Adipose tissue (tissue), 3 donors: Measurements from ENCODE around the gene LYZL4. TPM values are rescaled to one million over a fixed set of nuclear protein-coding genes. Genes with fewer than 3 reads are reported as not detected.

ENCODE experiments used
- H3K27ac ChIP-seq: one replicate; pipeline ENCODE4 v1.5.1; 2013; ENCODE audit warnings: low read depth, low read length
- WGBS, 3 donors: extraction: QIAGEN DNeasy Blood & Tissue Kit; methylation state at CpG; one replicate each; pipeline ENCODE4 v1.1.7; 2013; 5-methylcytosine and 5-hydroxymethylcytosine counted together
- polyA plus RNA-seq, 3 donors: library from polyadenylated mRNA; stranded (reverse); fragments of 200-250 nt; gene quantifications; one replicate each; pipeline ENCODE4 v1.2.3, GENCODE V29; 2013
- donor health status: healthy with polysubstance abuse.
- donor health status: Bipolar disorder and iron deficiency.
- donor health status: healthy.

LYZL4 gene
- polyA plus RNA-seq, 3 donors: not detected

- H3K27ac ChIP-seq: no peak overlapping the region
- WGBS, 3 donors: 92 to 98% (median 96%) methylated on average over 2 of the region's 2 CpGs
Measured at GRCh38 chr3:42432485-42432884, 22.1 kb upstream of the LYZL4 start.

- 49 to 60% (median 52%) methylated on average over 7 of the region's 7 CpGs for WGBS, 3 donors
- no peak overlapping the region for H3K27ac ChIP-seq
Measured at GRCh38 chr3:42430781-42431532, 20.5 kb upstream of the LYZL4 start.

- WGBS, 3 donors: 41 to 57% (median 47%) methylated on average over 2 of the region's 2 CpGs
- H3K27ac ChIP-seq: no peak overlapping the region
Measured at GRCh38 chr3:42428830-42429229, 18.4 kb upstream of the LYZL4 start.

GRCh38 chr3:42425736-42426407 lies 15.5 kb upstream of the LYZL4 start:
- WGBS, 3 donors: 79 to 89% (median 84%) methylated on average over 7 of the region's 7 CpGs
- H3K27ac ChIP-seq: no peak overlapping the region

- H3K27ac ChIP-seq: no peak overlapping the region
- 81 to 87% (median 87%) methylated on average over 3 of the region's 3 CpGs for WGBS, 3 donors
Measured at GRCh38 chr3:42424911-42425310, 14.5 kb upstream of the LYZL4 start.

- H3K27ac ChIP-seq: no peak overlapping the region
- 63 to 92% (median 88%) methylated on average over 20 of the region's 20 CpGs for WGBS, 3 donors
Measured at GRCh38 chr3:42421818-42422796, 11.7 kb upstream of the LYZL4 start.

GRCh38 chr3:42419563-42419962 lies 9.2 kb upstream of the LYZL4 start:
- no peak overlapping the region for H3K27ac ChIP-seq
- 70 to 89% (median 84%) methylated on average over 1 of the region's 1 CpG for WGBS, 3 donors

GRCh38 chr3:42412526-42413155 lies 2.2 kb upstream of the LYZL4 start:
- H3K27ac ChIP-seq: no peak overlapping the region
- 89 to 92% (median 92%) methylated on average over 6 of the region's 6 CpGs for WGBS, 3 donors

GRCh38 chr3:42411429-42411828 lies 1.0 kb upstream of the LYZL4 start:
- H3K27ac ChIP-seq: no peak overlapping the region
- 78 to 83% (median 82%) methylated on average over 1 of the region's 1 CpG for WGBS, 3 donors

- WGBS, 3 donors: 59 to 84% (median 84%) methylated on average over 2 of the region's 2 CpGs
- no peak overlapping the region for H3K27ac ChIP-seq
Measured at GRCh38 chr3:42408156-42408555, 2.3 kb downstream of the LYZL4 start.

- H3K27ac ChIP-seq: no peak overlapping the region
- WGBS, 3 donors: 83 to 93% (median 85%) methylated on average over 14 of the region's 14 CpGs
Measured at GRCh38 chr3:42406727-42407450, 3.5 kb downstream of the LYZL4 start.

GRCh38 chr3:42405857-42406256 lies 4.6 kb downstream of the LYZL4 start:
- 81 to 96% (median 95%) methylated on average over 7 of the region's 7 CpGs for WGBS, 3 donors
- H3K27ac ChIP-seq: no peak overlapping the region

- 50 to 72% (median 51%) methylated on average over 3 of the region's 3 CpGs for WGBS, 3 donors
- H3K27ac ChIP-seq: no peak overlapping the region
Measured at GRCh38 chr3:42403737-42404136, 6.7 kb downstream of the LYZL4 start.

GRCh38 chr3:42402394-42403096 lies 7.9 kb downstream of the LYZL4 start:
- WGBS, 3 donors: 83 to 92% (median 89%) methylated on average over 2 of the region's 2 CpGs
- no peak overlapping the region for H3K27ac ChIP-seq

- WGBS, 3 donors: 59 to 78% (median 73%) methylated on average over 3 of the region's 3 CpGs
- H3K27ac ChIP-seq: no peak overlapping the region
Measured at GRCh38 chr3:42398080-42398479, 12.3 kb downstream of the LYZL4 start.

- no peak overlapping the region for H3K27ac ChIP-seq
- 88 to 92% (median 92%) methylated on average over 8 of the region's 8 CpGs for WGBS, 3 donors
Measured at GRCh38 chr3:42397644-42398043, 12.8 kb downstream of the LYZL4 start.

- H3K27ac ChIP-seq: no peak overlapping the region
- 26 to 87% (median 85%) methylated on average over 12 of the region's 12 CpGs for WGBS, 3 donors
Measured at GRCh38 chr3:42394579-42395288, 15.7 kb downstream of the LYZL4 start.
